Stimulated activated CD4-positive, alpha-beta T cell treated with anti-CD3 and anti-CD28 coated beads, Interleukin-12 subunit alpha, Interleukin-12 subunit beta, amount 100 ng/mL, for 24 hours (primary cell): ENCODE results near the gene TRIM4.
"Not testable (repeated sequence)": the region's sequence is repeated elsewhere in the genome, so short reads cannot be mapped to it uniquely, and the experiment has no call there.

ENCODE experiments used
- DNase-seq, 2 experiments: peaks; one replicate each; pipeline ENCODE4 v3.0.0-alpha.2; 2020; ENCODE audit warnings: low read depth in 2 of 2

TRIM4 gene, protein sequence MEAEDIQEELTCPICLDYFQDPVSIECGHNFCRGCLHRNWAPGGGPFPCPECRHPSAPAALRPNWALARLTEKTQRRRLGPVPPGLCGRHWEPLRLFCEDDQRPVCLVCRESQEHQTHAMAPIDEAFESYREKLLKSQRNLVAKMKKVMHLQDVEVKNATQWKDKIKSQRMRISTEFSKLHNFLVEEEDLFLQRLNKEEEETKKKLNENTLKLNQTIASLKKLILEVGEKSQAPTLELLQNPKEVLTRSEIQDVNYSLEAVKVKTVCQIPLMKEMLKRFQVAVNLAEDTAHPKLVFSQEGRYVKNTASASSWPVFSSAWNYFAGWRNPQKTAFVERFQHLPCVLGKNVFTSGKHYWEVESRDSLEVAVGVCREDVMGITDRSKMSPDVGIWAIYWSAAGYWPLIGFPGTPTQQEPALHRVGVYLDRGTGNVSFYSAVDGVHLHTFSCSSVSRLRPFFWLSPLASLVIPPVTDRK

DNA sequence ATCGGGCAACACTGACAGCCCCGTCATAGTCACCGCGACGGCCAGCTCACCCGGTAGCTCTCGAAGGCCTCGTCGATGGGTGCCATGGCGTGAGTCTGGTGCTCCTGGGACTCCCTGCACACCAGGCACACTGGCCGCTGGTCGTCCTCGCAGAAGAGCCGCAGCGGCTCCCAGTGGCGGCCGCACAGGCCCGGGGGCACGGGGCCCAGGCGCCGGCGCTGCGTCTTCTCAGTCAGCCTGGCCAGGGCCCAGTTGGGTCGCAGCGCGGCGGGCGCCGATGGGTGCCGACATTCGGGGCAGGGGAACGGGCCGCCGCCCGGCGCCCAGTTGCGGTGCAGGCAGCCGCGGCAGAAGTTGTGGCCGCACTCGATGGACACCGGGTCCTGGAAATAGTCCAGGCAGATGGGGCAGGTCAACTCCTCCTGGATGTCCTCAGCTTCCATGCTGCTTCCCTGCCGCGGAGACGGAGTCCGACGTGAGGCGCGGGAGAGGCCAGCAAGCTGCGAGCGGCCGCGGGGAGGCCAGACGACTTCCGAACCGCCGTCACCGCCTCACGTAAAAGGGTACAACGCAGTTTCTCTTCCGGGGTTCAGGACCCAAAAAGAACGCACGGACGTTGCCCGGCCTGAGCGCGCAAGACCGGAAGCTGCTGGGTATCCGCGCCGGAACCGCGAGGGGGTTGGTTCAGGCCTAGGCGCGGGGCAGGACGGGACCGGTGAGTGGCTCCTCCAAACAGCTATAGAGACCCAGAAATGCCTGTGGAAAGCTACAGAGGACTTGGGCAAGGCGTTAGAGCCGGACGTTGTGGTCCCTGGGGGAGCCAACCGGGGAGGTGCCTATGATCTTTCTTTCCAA lies at the start of gene TRIM4:
Gene TRIM4, minus strand, starts transcription at position 572 of the 855 bp plus-strand sequence. Its CDS starts 129 bp downstream, at position 443.
- DNase-seq: peak; percentile 87 to 91

DNA sequence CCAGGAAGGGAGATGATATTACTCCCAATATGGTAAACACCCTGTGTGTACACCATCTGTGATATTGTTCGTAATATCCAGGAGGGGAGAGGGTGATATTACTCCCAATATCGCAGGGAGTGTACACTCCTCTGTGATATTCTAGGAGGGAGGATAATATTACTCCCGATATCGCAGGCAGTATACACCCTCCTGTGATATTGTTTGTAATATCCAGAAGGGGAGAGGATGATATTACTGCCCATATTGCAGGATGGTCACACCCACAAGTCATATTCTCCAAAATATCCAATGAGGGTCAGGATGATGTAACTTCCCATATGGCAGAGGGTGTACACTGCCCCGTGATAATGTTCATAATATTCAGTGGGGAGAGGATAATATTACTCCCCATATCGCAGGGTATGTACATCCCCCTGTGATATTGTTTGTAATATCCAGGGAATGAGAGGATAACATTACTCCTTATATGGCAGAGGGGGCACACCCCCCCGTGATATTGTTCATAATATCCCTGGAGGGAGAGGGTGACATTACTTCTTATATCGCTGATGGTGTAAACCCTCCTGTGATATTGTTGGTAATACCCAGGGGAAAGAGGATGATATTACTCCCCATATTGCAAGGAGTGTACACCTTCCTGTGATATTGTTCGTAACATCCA lies 39.4 kb upstream of the TRIM4 start:
- no peak for DNase-seq

DNA sequence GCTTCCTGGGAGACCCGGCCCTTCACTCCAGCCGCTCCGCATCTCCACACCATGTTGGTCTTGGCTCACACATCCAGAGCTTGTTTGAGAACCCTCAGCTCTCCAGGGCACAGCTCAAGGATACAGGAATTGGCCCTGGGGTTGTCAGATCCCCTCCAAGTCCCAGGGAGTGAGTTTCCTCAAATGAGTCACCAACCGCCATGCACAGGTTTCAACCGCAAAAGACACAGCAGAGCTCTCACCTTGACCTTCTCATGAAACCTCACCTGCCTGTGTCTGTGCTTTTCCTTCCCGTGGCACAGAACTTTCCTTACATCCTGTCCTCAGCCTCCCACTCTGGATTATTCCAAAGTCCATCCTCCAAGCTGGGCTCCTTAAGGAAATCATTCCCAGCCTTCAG lies 35.9 kb upstream of the TRIM4 start:
- no peak for DNase-seq

DNA sequence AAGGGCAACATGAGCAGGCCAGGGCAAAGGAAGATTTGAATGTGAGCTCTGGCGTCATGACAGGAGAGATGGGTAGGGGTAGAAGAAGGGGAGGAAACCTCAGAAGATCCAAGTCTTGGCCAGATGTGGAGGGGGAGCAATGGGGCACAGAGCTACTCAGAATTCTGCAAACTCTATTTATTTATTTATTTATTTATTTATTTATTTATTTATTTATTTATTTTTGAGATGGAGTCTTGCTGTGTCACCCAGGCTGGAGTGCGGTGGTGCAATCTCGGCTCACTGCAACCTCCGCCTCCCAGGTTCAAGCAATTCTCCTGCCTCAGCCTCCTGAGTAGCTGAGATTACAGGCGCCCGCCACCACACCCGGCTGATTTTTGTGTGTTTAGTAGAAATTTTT lies 35.3 kb upstream of the TRIM4 start:
- DNase-seq: not testable (repeated sequence)

DNA sequence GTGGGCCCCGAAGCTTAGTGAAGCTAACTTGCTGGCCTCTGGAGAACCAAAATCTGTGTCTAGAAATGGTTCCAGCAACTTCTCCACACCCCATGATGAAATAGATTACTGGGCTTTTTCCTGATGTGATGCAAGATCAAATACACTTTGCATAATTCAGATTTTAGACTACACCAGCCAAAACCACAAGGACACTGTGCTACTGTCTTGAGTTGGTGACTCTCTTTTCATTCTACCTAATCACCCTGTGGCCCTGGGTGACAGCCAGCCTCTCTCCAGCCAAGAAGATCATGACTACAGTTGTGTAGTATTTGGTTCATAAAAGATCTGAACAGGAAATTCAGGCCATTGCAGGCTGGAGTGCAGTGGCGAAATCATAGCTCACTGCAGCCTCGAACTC lies 34.3 kb upstream of the TRIM4 start:
- DNase-seq: no peak

DNA sequence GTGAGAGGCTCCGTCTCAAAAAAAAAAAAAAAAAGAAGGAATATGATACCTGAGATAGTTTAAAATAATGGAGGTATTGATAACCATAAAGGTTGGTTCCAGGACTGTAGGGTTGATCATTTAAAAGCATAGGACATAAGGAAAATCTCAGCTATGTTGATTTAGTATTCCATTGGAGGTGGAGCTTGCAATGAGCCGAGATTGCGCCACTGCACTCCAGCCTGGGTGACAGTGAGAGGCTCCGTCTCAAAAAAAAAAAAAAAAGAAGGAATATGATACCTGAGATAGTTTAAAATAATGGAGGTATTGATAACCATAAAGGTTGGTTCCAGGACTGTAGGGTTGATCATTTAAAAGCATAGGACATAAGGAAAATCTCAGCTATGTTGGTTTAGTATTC lies 33.3 kb upstream of the TRIM4 start:
- not testable (repeated sequence) for DNase-seq

DNA sequence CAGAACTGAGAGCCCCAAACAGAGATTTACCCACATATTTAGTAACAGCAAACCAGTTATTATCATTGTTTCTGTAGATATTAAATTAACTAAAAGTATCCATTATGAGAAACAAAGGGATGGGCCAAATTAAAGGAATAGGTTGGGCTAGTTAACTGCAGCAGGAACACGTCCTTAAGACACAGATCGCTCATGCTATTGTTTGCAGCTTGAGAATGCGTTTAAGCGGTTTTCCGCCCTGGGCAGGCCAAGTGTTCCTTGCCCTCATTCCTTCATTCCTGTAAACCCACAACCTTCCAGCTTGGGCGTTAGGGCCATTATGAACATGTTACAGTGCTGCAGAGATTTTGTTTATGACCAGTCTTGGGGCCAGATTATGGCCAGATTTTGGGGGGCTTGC lies 31.5 kb upstream of the TRIM4 start:
- DNase-seq: not testable (repeated sequence)

DNA sequence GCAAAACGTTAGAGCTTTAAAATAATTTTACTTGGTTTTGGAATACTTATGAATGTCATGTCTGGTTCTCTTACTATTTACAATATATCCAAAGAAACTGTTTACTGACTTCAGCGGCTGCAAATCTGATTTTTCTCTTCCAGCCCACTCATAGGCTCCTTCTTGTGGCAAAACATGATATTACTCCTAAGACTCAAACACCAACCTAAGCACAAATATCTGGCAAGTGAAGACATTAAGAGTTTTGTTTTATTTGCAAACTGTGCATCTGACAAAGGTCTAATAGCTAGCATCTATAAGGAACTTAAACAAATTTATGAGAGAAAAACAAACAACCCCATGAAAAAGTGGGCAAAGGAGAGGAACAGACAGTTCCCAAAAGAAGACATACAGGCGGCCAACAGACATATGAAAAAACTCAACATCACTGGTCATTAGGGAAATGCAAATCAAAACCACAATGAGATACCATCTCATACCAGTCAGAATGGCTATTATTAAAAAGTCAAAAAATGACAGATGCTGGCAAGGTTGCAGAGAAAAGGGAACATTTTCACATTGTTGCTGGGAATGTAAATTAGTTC lies 30.4 kb upstream of the TRIM4 start:
- DNase-seq: no peak

DNA sequence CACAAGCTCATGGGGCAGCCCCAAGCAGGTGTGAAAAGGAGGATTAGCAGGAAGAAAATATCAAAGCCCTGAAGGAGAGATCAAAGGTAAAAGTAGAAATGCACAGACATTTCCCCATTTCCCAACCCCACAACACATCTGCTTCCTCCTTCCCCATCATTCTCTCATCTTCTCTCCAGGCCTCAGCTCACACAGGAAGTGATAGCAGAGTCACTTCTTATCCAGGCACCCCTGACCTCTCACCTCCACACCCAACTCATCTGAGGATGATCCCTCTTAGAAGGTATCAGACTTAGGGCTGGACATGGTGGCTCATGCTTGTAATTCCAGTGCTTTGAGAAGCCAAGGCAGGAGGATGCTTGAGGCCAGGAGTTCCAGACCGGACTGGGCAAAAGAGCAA lies 28.3 kb upstream of the TRIM4 start:
- DNase-seq: no peak

DNA sequence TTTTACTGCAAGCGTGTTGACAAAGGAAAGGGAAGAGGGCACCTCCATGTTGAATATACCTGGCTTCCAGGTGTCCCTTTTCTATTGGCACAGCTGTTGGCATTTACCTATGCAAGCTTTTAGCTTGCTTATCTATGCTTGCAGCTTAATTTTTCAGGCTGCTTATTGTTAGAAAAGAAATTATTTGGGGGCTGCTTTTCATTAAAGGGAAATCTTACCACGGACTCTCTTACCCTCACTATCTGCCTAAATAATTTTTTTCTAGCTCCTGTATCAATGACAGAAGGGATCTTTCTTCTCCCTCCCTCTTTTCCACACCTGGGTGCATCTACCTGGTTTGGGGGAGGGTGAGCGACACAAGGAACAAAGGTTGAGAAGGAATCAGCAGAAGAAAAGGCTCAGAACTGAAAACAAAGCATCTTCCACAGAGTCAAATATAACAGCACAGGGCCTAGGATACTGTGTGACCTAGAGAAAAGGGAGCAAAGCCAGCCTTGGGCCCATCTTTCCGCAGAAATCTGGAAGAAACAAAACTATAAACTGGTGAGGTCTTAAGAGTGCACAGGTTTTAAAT lies 25.3 kb upstream of the TRIM4 start:
- no peak for DNase-seq

DNA sequence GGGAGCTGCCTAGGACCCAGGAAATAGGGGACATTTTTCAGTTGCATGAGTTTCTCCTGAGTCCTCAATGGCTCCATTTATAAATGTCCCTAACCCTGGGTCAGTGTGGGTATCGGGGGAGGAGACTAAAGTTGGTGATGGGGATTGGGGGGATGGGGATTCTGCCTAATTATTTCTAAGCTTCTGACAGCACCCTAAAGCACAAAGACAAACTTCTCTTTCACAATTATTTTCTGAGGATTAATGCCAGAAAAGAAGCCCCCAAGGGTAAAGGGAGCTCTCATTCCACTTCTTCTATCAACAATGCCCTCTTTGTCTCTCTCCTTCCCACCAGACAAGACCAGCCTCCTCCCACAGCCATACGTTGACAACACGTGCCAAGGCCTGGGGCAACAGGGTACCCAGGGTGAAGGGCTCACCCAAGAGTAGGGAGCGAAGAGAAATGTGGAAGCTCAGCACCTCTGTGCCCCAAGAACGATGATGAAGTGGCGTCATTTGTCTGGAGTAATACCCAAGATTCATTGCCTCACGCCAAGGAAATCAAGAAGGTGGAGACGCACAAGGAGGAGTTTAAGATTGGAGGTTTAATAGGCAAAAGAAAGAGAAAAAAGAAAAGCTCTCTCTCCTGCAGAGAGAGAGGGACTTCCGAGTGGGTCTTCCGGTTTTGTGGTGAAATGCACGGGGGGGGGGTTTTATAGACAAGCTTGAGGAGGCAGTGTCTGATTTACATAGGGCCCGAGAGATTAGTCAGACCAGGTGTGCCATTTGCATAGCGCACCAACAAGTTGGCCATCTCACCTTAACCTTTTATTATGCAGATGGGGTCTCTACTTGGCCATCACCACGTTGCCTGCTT lies 24.5 kb upstream of the TRIM4 start:
- DNase-seq: no peak

DNA sequence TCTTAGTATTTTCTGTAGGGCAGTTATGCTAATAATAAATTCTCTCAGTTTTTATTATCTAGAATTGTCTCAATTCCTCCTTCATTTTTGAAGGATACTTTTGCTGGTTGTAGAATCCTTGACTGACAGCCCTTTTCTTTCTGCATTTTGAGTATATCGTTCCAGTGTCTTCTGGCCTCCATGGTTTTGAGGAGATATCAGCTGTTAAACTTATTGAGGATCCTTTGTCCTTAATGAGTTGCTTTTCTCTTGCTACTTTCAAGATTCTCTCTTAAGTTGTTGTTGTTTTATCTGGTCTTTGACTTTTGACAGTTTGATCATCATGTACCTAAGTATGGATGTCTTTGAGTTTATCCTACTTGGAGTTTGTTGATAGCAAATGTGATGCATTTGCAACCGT lies 19.0 kb upstream of the TRIM4 start:
- no peak for DNase-seq

DNA sequence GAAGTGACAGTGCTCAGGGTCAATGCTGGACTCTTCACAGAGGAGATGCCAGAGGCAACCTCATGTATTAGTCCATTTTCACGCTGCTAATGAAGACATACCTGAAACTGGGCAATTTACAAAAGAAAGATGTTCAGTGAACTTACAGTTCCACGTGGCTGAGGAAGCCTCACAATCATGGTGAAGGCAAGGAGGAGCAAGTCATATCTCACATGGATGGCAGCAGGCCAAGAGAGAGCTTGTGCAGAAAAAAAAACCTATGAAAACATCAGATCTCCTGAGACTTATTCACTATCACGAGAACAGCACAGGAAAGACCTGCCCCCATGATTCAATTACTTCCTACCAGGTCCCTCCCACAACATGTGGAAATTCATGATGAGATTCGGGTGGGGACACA lies 15.7 kb upstream of the TRIM4 start:
- DNase-seq: not testable (repeated sequence)

DNA sequence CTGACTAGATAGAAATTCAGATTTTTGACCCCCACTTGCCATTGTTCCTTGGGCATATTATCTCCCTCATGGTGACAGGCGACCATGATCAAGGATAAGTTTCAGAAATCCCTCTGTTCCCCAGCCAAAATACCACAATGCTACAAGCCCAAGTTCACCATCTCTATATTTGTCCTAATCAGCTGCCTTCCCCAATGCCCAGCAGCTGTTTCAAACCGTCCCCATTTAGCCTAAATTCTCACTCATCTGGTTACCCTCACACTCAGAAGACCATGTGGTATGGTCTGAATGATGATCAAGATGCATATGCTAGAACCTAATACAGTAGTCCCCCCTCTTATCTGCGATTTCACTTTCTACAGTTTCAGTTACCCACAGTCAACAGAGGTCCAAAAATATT lies 11.0 kb upstream of the TRIM4 start:
- no peak for DNase-seq

DNA sequence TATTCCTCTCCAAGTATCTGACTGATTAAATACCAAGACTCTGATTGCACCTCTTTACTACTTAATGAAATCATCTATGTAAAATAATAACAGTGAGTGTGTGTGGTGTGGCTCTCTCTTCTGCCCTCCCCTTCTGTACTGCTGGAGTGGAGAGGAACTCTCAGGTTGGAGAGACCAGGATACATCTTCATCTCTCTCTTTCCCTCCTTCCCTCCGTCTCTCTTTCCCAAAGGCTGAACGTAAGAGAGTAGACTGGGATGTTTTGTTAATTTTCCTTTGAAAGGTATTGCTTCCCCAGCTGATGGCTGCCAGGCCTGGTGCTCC lies 10.4 kb upstream of the TRIM4 start:
- no peak for DNase-seq

DNA sequence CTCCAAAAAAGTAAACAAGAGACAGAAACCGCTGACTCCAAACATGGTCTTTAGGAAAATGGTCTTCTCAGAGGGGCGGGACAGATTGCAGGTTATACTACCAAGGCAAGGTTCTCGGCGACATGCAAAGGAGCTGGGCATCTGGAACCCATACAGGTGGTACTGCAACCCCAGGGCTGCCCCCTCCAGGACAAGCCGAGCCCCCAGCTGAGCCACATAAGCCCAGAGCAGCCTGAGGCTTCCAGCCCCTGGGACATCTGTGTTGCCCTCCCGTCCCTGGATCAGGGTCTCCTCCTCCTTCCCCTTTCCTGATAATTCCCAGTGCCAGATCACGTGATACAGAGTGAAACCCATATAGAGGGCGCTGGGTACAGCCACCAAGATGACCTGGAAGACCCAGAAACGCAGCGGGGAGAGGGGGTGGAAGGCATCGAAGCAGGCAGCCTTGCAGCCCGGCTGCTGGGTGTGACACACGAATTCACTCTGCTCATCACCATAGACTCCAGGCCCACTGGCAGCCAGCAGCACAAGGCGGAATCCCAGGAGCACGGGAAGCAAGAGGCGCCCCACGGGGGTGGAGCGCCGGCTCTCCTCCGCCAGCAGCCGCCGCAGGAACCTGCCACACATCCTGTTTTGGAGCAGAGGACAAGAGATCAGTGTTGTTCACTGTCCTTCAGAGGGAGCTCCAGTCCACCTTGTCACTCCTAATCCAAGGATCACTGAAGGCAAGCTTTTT lies 9.8 kb upstream of the TRIM4 start, which contains the start of gene GJC3:
Gene GJC3, minus strand, starts transcription at position 627 of the 736 bp plus-strand sequence. Its CDS starts 0 bp downstream, at position 627.
- DNase-seq: peak in 1 of 2 experiments; percentile 24

DNA sequence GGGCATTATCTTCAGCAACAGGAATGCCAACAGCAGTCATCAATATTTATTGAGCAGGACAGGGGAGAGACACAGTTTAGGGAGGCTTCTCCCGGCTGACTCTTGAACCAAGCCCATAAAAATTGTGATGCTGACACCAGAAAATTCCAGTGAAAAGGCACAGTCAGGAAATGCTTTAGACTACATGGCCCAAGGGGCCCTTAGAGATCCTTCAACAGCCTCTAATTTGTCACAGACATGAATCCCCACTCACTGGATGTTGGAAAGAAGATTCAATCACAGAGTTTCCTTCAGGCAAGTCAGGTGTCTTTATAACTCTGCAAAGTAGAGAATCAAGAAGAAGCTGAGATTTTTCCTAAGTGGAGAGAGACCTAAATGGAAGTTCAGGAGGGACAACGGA lies 8.9 kb upstream of the TRIM4 start:
- DNase-seq: no peak

DNA sequence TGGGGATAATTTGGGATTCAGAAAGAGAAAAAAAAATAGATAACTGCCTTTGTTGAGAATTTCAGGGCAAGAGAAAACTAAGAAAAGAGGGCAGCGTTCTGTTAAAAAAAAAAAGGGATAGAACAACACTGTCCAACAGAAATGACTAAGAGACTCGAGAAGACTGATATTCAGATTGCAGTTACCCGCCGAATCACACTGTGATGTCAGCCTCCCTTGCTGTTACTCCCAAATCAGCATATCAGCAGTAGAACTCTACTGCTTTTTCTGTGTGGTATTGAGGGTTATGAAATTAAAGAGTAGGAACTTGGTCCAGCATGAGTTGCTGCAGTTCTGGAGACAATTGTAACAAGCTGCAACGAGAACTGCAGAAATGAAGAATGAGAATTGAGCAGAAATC lies 8.2 kb upstream of the TRIM4 start:
- no peak for DNase-seq

DNA sequence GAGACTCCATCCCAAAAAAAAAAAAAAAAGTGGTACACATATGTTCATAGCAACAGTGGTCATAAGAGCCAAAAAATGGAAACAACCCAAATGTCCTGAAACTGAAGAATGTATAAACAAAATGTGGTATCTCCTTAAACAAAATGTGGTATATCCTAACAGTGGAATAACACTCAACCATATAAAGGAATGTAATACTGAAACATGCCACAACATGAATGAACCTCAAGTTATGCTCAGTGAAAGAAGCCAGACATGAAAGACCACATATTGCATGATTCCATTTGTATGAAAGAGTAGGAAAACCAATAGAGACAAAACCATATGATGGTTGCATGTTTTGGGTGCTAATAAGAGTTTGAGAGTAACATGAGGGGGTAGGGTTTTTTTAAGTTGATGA lies 7.0 kb upstream of the TRIM4 start:
- no peak for DNase-seq

DNA sequence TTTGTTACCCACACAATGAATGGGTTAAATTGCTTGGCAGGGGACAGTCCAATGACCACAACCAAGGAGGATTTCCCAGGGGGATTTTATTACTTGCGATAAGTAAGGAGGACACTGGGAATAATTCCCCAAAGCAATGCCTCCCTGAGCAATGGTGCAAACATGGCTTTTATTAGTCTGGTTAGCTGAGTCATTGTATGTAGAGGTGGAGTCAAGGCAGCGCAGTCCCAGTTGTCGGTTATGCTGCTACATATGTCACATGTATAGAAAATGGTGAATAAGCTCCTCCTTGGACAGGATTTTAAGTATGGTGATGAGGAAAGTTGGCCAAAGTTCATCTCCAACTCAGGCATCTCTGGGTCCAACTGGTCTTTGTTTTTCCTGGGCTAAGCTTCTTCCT lies 3.9 kb upstream of the TRIM4 start:
- DNase-seq: no peak
